ENCODE data around the gene SPATA24. TPM values are rescaled to one million over a fixed set of nuclear protein-coding genes. Genes with fewer than 3 reads are reported as not detected.
A peak's percentile ranks its signal among the peaks of the same experiment; 100 is the strongest.

Gene SPATA24, protein sequence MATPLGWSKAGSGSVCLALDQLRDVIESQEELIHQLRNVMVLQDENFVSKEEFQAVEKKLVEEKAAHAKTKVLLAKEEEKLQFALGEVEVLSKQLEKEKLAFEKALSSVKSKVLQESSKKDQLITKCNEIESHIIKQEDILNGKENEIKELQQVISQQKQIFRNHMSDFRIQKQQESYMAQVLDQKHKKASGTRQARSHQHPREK
- polyA plus RNA-seq (2013): 7.6 TPM

- peak within 1 kb of the TSS; percentile 39 to 82 (median 71) for H3K4me3 ChIP-seq (ENCODE audit: control insufficient read depth in 1 of 7, extremely low read depth in 1 of 7, insufficient read depth in 4 of 7, low read depth in 2 of 7, low read length in 6 of 7)
- peak; percentile 98 to 99 (median 99) for DNase-seq
- peak within 1 kb of the TSS; percentile 56 to 84 for H3K27ac ChIP-seq (ENCODE audit: insufficient read depth in 1 of 2, low read depth in 1 of 2, low read length in 2 of 2, poor library complexity in 1 of 2, severe bottlenecking in 2 of 2)
- WGBS (ENCODE audit: insufficient coverage): 0% methylated on average over 40 of the region's 41 CpGs
- ChIA-PET POLR2A (no interaction called here), CTCF (interaction anchor here (0.9 to 4.4 kb wide), 12 partner anchors 11 to 160 kb away, joined by 3 to 60 read pairs (median 4); partner anchors contain the start of genes MZB1 and PROB1)
- H3K27me3 ChIP-seq (replicated peaks in 2 of 5; ENCODE audit: control insufficient read depth in 4 of 5, insufficient read depth in 5 of 5, low read length in 4 of 5): no peaks in the 10 kb centered on the region
- H3K4me1 ChIP-seq (ENCODE audit: control extremely low read depth in 1 of 4, control insufficient read depth in 4 of 4, insufficient read depth in 4 of 4, low read length in 3 of 4): peaks cover 15 to 27% (median 21%) of the 10 kb centered on the region in 4 experiments
- H3K36me3 ChIP-seq (ENCODE audit: control insufficient read depth in 4 of 4, insufficient read depth in 4 of 4, low read length in 3 of 4): peaks cover 0 to 3% (median 1%) of the 10 kb centered on the region in 4 experiments
- H3K9me3 ChIP-seq (ENCODE audit: control extremely low read depth in 1 of 5, control insufficient read depth in 4 of 5, insufficient read depth in 2 of 5, low read depth in 1 of 5, low read length in 4 of 5): no peaks in the 10 kb centered on the region
These were observed at the start of gene SPATA24 for GRCh38 chr5:139403787-139404483. Gene SPATA24 (minus strand): TSS chr5:139404089. CDS start chr5:139404060, 29 bp downstream.

GRCh38 chr5:139451878-139452660 is 48.2 kb upstream of the SPATA24 start:
- WGBS (ENCODE audit: insufficient coverage): 69% methylated on average over 2 of the region's 3 CpGs
- CTCF ChIA-PET: no interaction called here
- Histone ChIP-seq H3K27me3 (replicated peaks in 2 of 5; ENCODE audit: control insufficient read depth in 4 of 5, insufficient read depth in 5 of 5, low read length in 4 of 5) (no peaks in the 10 kb centered on the region), H3K4me3 (ENCODE audit: control insufficient read depth in 1 of 7, extremely low read depth in 1 of 7, insufficient read depth in 4 of 7, low read depth in 2 of 7, low read length in 6 of 7) (no peak overlapping the region), H3K9me3 (ENCODE audit: control extremely low read depth in 1 of 5, control insufficient read depth in 4 of 5, insufficient read depth in 2 of 5, low read depth in 1 of 5, low read length in 4 of 5) (no peaks in the 10 kb centered on the region), H3K36me3 (ENCODE audit: control insufficient read depth in 4 of 4, insufficient read depth in 4 of 4, low read length in 3 of 4) (no peaks in the 10 kb centered on the region), H3K4me1 (ENCODE audit: control extremely low read depth in 1 of 4, control insufficient read depth in 4 of 4, insufficient read depth in 4 of 4, low read length in 3 of 4) (no peaks in the 10 kb centered on the region), H3K27ac (ENCODE audit: insufficient read depth in 1 of 2, low read depth in 1 of 2, low read length in 2 of 2, poor library complexity in 1 of 2, severe bottlenecking in 2 of 2) (no peak overlapping the region)
- no peak for DNase-seq
- POLR2A ChIA-PET: no interaction called here

DNA sequence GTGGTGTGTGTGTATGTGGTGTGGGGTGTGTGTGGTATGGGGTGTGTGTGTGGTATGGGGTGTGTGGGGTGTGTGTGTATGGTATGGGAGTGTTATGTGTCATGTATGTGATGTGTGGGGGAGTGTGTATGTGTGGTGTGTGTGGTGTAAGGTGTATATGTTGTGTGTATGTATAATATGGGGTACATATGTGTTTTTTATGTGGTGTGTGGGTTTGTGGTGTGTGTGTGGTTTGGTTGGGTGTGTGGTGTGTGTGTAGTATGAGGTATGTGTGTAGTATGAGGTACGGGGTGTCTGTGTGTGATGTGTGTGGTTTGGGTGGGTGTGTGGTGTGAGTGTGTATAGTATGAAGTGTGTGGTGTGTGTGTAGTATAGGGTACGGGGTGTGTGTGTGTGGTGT is 47.3 kb upstream of the SPATA24 start:
- WGBS (ENCODE audit: insufficient coverage): 83% methylated on average over 2 of the region's 2 CpGs
- Histone ChIP-seq H3K27ac (ENCODE audit: insufficient read depth in 1 of 2, low read depth in 1 of 2, low read length in 2 of 2, poor library complexity in 1 of 2, severe bottlenecking in 2 of 2) (no peak overlapping the region), H3K9me3 (ENCODE audit: control extremely low read depth in 1 of 5, control insufficient read depth in 4 of 5, insufficient read depth in 2 of 5, low read depth in 1 of 5, low read length in 4 of 5) (no peaks in the 10 kb centered on the region), H3K27me3 (replicated peaks in 2 of 5; ENCODE audit: control insufficient read depth in 4 of 5, insufficient read depth in 5 of 5, low read length in 4 of 5) (no peaks in the 10 kb centered on the region), H3K4me3 (ENCODE audit: control insufficient read depth in 1 of 7, extremely low read depth in 1 of 7, insufficient read depth in 4 of 7, low read depth in 2 of 7, low read length in 6 of 7) (no peak overlapping the region), H3K4me1 (ENCODE audit: control extremely low read depth in 1 of 4, control insufficient read depth in 4 of 4, insufficient read depth in 4 of 4, low read length in 3 of 4) (no peaks in the 10 kb centered on the region), H3K36me3 (ENCODE audit: control insufficient read depth in 4 of 4, insufficient read depth in 4 of 4, low read length in 3 of 4) (no peaks in the 10 kb centered on the region)
- ChIA-PET CTCF (interaction anchor here (0.6 kb wide), 1 partner anchor 127 kb away, joined by 3 read pairs; no protein-coding TSS in a partner anchor), POLR2A (no interaction called here)
- DNase-seq: no peak

DNA sequence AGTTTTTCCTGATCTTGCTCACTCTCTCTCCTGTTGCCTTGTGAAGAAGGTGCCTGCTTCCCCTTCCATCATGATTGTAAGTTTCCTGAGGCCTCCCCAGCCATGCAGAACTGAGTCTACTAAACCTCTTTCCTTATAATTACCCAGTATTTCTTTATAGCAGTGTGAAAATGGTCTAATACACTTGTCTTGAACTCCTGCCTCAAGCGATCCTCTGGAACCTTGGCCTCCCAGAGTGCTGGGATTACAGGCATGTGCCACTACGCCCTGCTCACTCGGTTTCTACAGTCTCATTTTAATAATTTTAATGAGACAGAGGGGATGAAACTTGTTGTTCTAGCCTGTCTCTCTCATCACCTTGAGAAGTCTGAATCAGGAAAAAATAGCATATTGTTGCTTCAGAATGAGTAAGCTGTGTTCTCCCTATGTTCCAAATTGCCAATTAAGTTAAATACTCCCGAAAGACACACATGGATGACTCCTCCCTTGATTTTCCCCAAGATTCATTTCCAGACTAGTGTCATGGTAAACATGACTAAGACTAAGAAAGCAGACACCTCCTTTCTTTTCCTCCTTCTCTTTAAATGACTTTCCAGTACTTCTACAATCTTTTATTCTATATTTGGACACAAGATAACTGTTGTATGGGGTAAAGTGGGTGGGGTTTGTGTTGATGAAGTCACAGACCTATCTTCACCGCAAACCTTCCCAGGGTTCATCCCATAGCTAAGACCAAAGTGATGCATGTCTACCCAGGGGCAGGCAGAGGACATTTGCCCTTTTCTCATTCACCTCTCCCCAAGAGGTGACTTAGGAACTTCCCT is 43.3 kb upstream of the SPATA24 start:
- DNase-seq: no peak

DNA sequence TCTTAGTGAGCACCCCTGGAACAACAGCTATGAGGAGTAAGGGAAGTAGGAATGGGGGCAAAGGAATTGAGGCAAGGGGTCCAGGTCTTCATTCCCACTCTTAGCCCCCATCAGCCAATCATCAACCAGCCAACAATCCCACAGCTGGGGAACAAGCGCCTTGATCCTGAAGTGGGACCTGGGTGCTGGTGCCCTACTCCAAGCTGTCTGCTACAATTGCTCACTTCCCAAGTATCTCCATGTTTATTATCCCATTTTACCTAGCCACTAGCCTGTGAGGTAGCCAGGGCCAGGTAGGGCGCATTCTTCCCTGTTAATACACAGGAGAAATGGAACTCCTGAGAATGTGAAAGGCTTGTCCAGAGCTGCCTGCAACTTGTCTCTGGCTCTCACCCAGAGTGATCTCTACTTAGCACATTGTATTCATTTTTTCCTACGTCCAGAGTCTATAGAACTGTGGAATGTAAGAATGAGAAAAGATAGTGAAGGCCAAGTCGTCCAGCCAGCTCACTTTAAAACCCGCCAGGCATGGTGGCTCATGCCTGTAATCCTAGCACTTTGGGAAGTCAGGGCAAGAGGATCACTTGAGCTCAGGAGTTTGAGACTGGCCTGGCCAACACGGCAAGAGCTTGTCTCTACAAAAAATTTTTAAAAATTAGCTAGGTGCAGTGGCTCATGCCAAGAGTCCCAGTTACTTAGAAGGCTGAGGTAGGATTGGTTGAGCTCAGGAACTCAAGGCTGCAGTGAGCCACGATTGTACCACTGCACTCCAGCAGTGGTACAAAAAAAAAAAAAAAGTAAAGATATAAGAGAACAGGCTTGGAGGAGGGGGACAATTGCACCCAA is 41.7 kb upstream of the SPATA24 start:
- CTCF ChIA-PET: interaction anchor here (0.6 to 1.9 kb wide), 9 partner anchors 10 to 71 kb away, joined by 3 to 6 read pairs (median 3); partner anchors contain the start of gene STING1
- H3K9me3 ChIP-seq (ENCODE audit: control extremely low read depth in 1 of 5, control insufficient read depth in 4 of 5, insufficient read depth in 2 of 5, low read depth in 1 of 5, low read length in 4 of 5): no peaks in the 10 kb centered on the region
- H3K4me3 ChIP-seq (ENCODE audit: control insufficient read depth in 1 of 7, extremely low read depth in 1 of 7, insufficient read depth in 4 of 7, low read depth in 2 of 7, low read length in 6 of 7): no peak overlapping the region
- H3K4me1 ChIP-seq (ENCODE audit: control extremely low read depth in 1 of 4, control insufficient read depth in 4 of 4, insufficient read depth in 4 of 4, low read length in 3 of 4): peaks cover 5 to 27% (median 24%) of the 10 kb centered on the region in 4 experiments
- no peak for DNase-seq
- POLR2A ChIA-PET: no interaction called here
- H3K27ac ChIP-seq (ENCODE audit: insufficient read depth in 1 of 2, low read depth in 1 of 2, low read length in 2 of 2, poor library complexity in 1 of 2, severe bottlenecking in 2 of 2): no peak overlapping the region
- 80% methylated on average over 5 of the region's 7 CpGs for WGBS (ENCODE audit: insufficient coverage)
- no peaks in the 10 kb centered on the region for H3K27me3 ChIP-seq (replicated peaks in 2 of 5; ENCODE audit: control insufficient read depth in 4 of 5, insufficient read depth in 5 of 5, low read length in 4 of 5)
- no peaks in the 10 kb centered on the region for H3K36me3 ChIP-seq (ENCODE audit: control insufficient read depth in 4 of 4, insufficient read depth in 4 of 4, low read length in 3 of 4)

More for the DNA sequence above, 43.3 kb upstream of the SPATA24 start:
- ChIA-PET POLR2A (no interaction called here), CTCF (interaction anchor here (0.9 to 1.8 kb wide), 6 partner anchors 9 to 67 kb away, joined by 3 to 10 read pairs (median 3); no protein-coding TSS in a partner anchor)
- Histone ChIP-seq H3K4me3 (ENCODE audit: control insufficient read depth in 1 of 7, extremely low read depth in 1 of 7, insufficient read depth in 4 of 7, low read depth in 2 of 7, low read length in 6 of 7) (no peak overlapping the region), H3K27ac (ENCODE audit: insufficient read depth in 1 of 2, low read depth in 1 of 2, low read length in 2 of 2, poor library complexity in 1 of 2, severe bottlenecking in 2 of 2) (no peak overlapping the region), H3K36me3 (ENCODE audit: control insufficient read depth in 4 of 4, insufficient read depth in 4 of 4, low read length in 3 of 4) (no peaks in the 10 kb centered on the region), H3K27me3 (replicated peaks in 2 of 5; ENCODE audit: control insufficient read depth in 4 of 5, insufficient read depth in 5 of 5, low read length in 4 of 5) (no peaks in the 10 kb centered on the region), H3K9me3 (ENCODE audit: control extremely low read depth in 1 of 5, control insufficient read depth in 4 of 5, insufficient read depth in 2 of 5, low read depth in 1 of 5, low read length in 4 of 5) (no peaks in the 10 kb centered on the region), H3K4me1 (ENCODE audit: control extremely low read depth in 1 of 4, control insufficient read depth in 4 of 4, insufficient read depth in 4 of 4, low read length in 3 of 4) (peaks cover 5 to 23% (median 21%) of the 10 kb centered on the region in 4 experiments)
- 100% methylated on average over 3 of the region's 5 CpGs for WGBS (ENCODE audit: insufficient coverage)

Data from common myeloid progenitor, CD34-positive (primary cell).